ENCODE measurements around the gene DES. TPM values are rescaled to one million over a fixed set of nuclear protein-coding genes. Genes with fewer than 3 reads are reported as not detected.

DES gene
- total RNA-seq, 1 experiment from 2014 or later = not detected

GRCh38 chr2:219414857-219415256, 3.3 kb upstream of the DES start:
- no TSS peak for BruUV-seq (replicated peaks)
- TF ChIP-seq CTCF (IDR thresholded peaks at IDR 0.05; ENCODE audit: unreplicated experiment) = no peak
- Mint-ChIP-seq H3K9me3 (ENCODE audit: low read depth, unreplicated experiment) (no peaks in the 10 kb centered on the region), H3K27ac (ENCODE audit: unreplicated experiment) (no peak overlapping the region), H3K4me1 (ENCODE audit: low read depth, unreplicated experiment) (no peaks in the 10 kb centered on the region), H3K27me3 (ENCODE audit: unreplicated experiment) (peaks cover 40% of the 10 kb centered on the region), H3K4me3 (ENCODE audit: low read depth, unreplicated experiment) (no peak overlapping the region), H3K36me3 (ENCODE audit: insufficient read depth, unreplicated experiment) (no peaks in the 10 kb centered on the region)
- CTCF ChIA-PET = no interaction called here
- no peak for DNase-seq
- intact Hi-C loops (cut with micrococcal nuclease; ENCODE audit: unreplicated experiment) = no loop called here

- no peaks in the 10 kb centered on the region for H3K9me3 Mint-ChIP-seq (ENCODE audit: low read depth, unreplicated experiment)
- no peak overlapping the region for H3K4me3 Mint-ChIP-seq (ENCODE audit: low read depth, unreplicated experiment)
- TF ChIP-seq CTCF (IDR thresholded peaks at IDR 0.05; ENCODE audit: unreplicated experiment) = no peak
- BruUV-seq (replicated peaks) = no TSS peak
- CTCF ChIA-PET = interaction anchor here (0.6 to 1.1 kb wide), 3 partner anchors 13 to 85 kb away, joined by 3 to 4 read pairs (median 4); no protein-coding TSS in a partner anchor
- H3K4me1 Mint-ChIP-seq (ENCODE audit: low read depth, unreplicated experiment) = no peaks in the 10 kb centered on the region
- DNase-seq = no peak
- intact Hi-C loops (cut with micrococcal nuclease; ENCODE audit: unreplicated experiment) = no loop called here
- no peaks in the 10 kb centered on the region for H3K36me3 Mint-ChIP-seq (ENCODE audit: insufficient read depth, unreplicated experiment)
- H3K27me3 Mint-ChIP-seq (ENCODE audit: unreplicated experiment) = peaks cover 40% of the 10 kb centered on the region
- H3K27ac Mint-ChIP-seq (ENCODE audit: unreplicated experiment) = no peak overlapping the region
Observed at GRCh38 chr2:219415580-219416234, 2.5 kb upstream of the DES start.

- intact Hi-C loops (cut with micrococcal nuclease; ENCODE audit: unreplicated experiment) = no loop called here
- Mint-ChIP-seq H3K27me3 (ENCODE audit: unreplicated experiment) (peaks cover 40% of the 10 kb centered on the region), H3K4me3 (ENCODE audit: low read depth, unreplicated experiment) (no peak overlapping the region), H3K9me3 (ENCODE audit: low read depth, unreplicated experiment) (no peaks in the 10 kb centered on the region), H3K27ac (ENCODE audit: unreplicated experiment) (no peak overlapping the region), H3K4me1 (ENCODE audit: low read depth, unreplicated experiment) (no peaks in the 10 kb centered on the region), H3K36me3 (ENCODE audit: insufficient read depth, unreplicated experiment) (no peaks in the 10 kb centered on the region)
- CTCF ChIA-PET = interaction anchor here (0.8 to 1.1 kb wide), 3 partner anchors 14 to 121 kb away, joined by 3 to 5 read pairs (median 4); no protein-coding TSS in a partner anchor
- no peak for DNase-seq
- BruUV-seq (replicated peaks) = no TSS peak
- TF ChIP-seq CTCF (IDR thresholded peaks at IDR 0.05; ENCODE audit: unreplicated experiment) = no peak
Observed at GRCh38 chr2:219416235-219416602, 2.0 kb upstream of the DES start.

DNA sequence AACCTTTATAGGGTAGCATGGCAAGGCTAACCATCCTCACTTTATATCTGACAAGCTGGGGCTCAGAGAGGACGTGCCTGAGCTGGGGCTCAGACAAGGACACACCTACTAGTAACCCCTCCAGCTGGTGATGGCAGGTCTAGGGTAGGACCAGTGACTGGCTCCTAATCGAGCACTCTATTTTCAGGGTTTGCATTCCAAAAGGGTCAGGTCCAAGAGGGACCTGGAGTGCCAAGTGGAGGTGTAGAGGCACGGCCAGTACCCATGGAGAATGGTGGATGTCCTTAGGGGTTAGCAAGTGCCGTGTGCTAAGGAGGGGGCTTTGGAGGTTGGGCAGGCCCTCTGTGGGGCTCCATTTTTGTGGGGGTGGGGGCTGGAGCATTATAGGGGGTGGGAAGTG, 1.2 kb upstream of the DES start:
- TF ChIP-seq CTCF (IDR thresholded peaks at IDR 0.05; ENCODE audit: unreplicated experiment) = no peak
- Mint-ChIP-seq H3K4me1 (ENCODE audit: low read depth, unreplicated experiment) (no peaks in the 10 kb centered on the region), H3K4me3 (ENCODE audit: low read depth, unreplicated experiment) (no peak overlapping the region), H3K27me3 (ENCODE audit: unreplicated experiment) (peaks cover 40% of the 10 kb centered on the region), H3K9me3 (ENCODE audit: low read depth, unreplicated experiment) (no peaks in the 10 kb centered on the region), H3K27ac (ENCODE audit: unreplicated experiment) (no peak overlapping the region), H3K36me3 (ENCODE audit: insufficient read depth, unreplicated experiment) (no peaks in the 10 kb centered on the region)
- DNase-seq = no peak
- CTCF ChIA-PET = interaction anchor here (0.6 to 0.8 kb wide), 2 partner anchors 120 to 440 kb away, joined by 3 to 5 read pairs; no protein-coding TSS in a partner anchor
- intact Hi-C loops (cut with micrococcal nuclease; ENCODE audit: unreplicated experiment) = no loop called here
- no TSS peak for BruUV-seq (replicated peaks)
